GM18858 (cell line): ENCODE measurements around the gene DENND1B.

Source experiments
- ATAC-seq: cut with Tn5 transposase; IDR thresholded peaks from one replicate; pipeline ENCODE4 v1.9.1; 2021; ENCODE audit not compliant: unreplicated experiment

DENND1B gene

DNA sequence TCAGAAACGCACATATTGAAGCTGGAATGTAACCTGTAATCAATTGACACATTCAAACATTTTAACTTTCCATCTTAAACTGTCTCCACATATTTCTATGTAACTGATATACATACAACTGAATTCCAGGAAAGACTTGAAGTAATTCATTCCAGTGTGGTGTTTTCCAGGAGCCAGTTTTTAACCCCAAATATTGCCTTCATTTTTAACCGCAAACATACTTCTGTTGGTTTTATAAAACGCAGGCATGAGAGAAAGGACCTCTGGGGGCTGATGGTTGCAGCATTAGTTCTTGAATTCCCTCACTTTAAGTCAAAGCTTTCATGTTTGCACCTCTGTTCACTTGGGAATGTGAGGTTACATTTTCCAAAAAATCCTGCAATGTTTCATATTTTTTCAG is 303.1 kb downstream of the DENND1B start:
- no peak for ATAC-seq

DNA sequence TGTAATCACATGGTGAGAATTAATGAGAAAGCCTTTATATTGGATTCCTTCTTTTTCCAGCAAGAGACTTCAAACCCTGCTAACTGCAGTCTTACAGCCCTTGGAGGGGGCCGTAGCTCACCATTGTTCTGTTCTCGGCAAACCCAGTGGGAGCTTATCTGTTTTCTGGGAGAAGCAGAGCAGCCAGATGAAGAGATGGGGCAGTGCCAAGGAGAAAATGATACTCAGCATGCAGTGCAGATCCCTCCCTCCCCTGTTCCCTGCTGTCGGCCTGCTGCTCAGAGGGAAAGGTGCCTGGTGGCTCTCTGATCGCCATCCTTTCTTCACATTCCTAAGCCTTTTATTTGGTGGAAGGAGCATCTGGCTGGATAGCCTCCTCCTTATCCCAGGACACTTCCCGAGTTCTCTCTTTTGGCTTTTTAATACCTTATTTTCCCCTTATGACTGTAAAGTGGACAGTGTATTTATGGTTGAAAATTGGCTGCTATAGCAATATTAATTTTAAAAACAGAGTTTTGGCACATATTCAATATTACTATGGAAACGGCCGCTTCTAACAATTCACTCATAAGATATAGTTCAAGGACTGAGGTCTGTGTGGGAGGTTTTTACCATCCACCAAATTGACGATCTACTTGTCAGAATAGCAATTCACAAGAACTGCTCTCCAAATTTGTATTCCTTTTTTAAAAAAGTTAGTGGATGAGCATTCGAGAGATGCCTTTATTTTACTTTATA is 303.9 kb downstream of the DENND1B start:
- ATAC-seq, result no peak

DNA sequence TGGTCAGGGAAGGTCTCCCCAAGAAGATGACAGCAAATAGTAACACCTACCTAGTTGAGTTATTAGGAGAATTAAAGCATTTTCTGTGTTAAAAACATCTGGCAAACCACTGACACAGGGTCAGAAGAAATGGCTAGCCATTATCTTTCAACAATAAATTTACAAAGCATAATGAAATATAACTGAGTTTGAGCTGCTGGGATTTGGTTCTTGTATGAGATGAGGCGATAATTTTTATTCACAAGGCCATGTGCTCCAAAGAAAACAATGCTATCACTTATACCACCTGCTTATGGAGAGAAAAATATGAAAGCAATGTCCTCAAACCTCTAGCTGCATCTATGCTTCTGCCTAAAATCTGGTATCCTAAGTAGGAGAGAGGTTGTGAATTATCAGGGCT is 304.9 kb downstream of the DENND1B start:
- no peak for ATAC-seq

DNA sequence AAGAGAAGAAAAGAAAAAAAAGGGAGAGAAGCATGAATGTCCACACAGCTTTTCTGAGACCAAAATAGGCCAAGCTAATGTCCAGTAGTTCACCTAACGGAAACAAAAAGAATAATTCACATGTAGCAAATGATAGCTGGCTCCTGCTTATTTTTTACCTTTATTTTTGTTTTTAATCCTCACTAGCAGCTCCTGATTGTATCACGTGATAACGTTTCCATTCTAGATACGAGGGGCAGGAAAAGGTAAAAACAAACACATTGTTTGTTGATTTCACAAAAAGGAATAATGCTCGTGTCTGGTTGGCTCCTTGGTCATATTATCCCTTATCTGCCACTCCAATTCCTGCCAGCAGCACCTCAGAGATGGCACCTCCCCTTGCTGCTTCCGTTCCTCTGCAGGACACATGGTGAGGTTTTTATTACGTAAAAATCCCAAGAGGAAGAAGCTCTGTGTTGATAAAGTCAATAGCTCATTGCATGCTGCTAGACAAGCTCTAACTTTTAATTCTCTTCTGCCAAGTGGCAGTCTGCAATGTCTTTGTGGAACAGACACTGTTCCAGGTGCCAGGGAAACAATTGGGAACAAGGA is 305.6 kb downstream of the DENND1B start:
- ATAC-seq, result no peak

DNA sequence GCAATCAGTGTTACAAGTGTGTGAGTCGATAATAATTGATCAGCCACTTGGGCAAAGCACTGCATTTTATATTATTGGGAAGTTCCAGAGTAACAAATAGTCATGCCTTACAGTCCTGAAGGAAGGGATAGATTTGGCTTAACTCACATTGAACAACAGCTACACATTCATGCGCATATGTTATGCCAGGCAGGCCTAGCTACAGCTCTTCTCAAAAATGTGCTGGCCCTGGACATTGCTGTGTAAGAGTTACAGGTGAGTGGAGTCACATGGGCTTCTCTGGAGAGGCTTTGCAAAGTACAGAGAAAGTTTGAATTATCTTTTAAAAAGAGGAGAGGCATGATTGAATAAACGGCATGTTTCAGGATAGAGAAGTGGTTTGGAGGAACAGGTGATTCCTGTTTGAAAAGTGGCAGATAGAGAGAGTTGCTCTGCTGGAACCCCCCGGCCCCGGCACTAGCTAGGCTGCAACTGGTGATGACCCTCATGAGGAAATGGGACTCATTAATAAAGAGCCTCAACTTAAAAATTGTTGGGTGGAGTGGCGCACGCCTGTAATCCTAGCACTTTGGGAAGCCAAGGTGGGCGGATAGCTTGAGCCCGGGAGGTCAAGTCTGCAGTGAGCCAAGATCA is 306.6 kb downstream of the DENND1B start:
- no peak for ATAC-seq

DNA sequence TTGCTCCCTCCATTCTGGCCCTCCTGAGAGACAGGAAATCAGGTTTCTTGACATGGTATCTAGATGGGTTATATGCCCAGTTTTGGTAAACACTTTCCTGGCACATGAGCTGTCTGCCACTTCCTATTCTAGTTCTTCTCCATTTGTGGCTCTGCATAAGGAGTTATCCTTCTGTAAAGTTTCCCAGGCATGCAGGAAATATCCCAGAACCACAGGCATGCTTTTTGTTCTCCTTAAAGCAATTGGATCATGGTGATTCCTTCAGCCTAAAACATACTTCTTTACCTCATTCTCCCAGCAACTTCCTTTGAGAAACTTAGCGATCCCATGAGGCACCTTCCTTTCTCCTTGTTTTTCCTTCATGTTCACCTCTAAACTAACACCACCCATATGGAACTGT is 307.4 kb downstream of the DENND1B start:
- no peak for ATAC-seq

DNA sequence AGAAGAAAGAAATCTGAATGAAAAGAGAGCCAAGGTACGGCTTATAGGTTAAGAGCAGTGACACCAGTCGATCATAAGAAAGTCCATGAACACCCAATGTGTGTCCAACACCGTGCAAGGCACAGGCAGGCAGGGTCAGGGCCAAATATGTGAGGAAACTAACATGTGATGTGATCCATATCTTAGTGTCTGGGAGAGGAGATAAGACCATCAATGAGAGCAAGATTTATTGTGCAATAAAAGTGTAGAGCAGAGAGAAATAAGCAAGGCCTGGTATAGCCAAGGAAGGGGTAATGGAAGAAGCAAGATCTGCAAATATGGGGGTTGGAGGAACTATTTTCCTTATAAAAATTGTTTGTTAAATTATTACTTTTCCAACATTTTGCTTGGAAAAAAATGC is 308.5 kb downstream of the DENND1B start:
- no peak for ATAC-seq

DNA sequence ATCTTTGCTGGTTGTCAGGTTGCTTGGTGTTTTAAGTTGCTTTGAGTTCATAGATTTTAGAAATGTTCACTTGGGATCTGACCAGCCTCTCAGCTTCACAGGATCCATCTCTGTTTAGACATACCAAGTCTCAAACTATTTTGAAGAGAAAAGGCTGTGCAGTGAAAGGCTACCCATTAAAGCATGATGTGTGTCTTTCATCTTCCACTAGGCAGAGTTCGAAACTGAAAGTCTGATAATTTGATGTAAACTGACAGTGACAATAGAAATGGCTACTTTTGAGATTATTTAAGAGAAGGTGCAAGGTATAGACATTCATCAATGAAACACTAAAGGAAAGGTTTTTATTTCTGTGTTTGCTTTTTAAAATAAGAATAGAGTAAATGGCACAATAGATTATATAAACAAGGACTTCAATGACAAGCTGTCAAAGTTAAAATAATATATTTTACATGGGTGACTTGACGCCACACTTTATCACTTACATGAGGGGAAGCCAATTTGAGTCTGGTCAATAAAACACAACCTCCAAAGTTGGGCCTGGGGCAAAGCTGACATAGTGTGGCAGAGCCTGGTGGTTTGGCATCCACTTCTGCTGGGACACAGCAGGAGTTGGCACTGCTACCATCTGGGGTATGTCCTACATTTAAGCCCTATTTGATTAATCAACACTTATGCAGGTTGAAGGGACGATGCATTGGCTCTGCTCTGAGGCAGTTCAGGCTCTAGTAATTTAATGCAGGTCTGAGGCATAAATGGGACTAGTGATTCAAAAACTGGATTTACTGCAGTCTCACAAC is 309.6 kb downstream of the DENND1B start:
- ATAC-seq, result no peak

DNA sequence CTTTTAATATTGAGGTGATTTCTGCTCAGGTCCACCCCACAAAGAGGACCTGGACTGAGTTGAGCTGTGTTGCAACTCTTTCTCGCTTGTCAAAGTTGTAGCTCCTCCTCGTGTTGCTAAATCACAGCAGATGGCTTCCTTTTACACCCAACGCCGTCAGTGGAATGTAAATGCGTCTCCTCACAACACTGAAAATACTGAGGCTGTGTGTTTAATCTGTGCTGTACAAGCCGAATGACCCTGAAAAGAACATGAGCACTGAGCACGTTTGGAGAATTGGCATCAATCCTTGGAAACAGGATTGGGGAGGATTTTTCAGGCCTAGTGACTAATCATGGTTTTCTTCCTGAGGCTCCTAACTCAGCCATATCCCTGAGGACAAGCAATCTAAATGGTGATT is 311.2 kb downstream of the DENND1B start:
- ATAC-seq, result no peak

DNA sequence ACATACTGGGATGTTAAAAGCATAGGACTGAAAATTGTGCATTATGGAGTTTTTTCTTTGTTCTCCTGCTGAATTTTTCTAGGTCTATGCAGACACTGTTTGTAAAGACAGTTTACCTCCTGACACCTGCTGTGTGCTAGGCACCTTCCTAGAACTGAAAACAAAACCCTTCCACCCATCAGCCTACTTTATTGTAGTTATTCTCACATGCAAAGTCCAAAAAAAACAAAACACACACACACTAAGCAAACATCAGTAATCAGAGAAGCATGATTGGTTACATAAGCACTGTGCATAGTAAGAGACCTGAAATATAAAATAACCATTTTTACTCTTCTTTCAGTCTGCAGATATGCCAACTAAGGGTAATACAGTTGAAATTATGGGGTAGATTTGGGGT is 312.1 kb downstream of the DENND1B start:
- no peak for ATAC-seq

DNA sequence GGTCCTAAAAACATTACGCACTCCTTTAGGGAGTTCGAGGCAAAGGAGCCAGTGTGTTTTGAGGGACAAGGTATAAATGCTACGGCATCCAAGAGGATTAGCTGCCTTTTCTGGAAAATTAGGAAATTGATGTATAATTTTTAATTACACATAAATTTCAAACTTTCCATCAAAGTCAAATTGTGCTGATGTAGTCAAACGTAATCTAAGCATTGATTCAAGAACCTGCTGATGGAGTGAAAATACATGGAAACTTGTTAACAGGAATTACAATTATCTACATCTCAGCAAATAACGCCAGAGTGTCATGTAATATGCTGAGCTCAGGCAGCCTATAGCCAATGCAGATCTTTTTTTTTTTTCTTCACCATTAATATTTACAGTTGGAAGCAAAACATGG is 312.7 kb downstream of the DENND1B start:
- ATAC-seq, result no peak
